HCT116 (cell line): ENCODE results near the gene TNS3. TPM values are rescaled to one million over a fixed set of nuclear protein-coding genes. Genes with fewer than 3 reads are reported as not detected.

Experiments used
- ATAC-seq: fragments of 200-7000 bp; cut with Tn5 transposase; 2 replicates; pipeline ENCODE4 v1.9.1; 2020; ENCODE audit warnings: mild to moderate bottlenecking, moderate library complexity
- BruUV-seq: library from RNA; stranded (reverse); fragments of 400-500 nt; replicated peaks from 2 replicates; lab custom pipeline; 2021; lab: Mats Ljungman, UMichigan
- CTCF ChIA-PET: fragments of 300-600 bp; sonication (Branson Sonifier 250); formaldehyde crosslinking; loops from one replicate; lab custom pipeline; 2021; ENCODE audit warnings: antibody characterized with exemption; lab: Charles Lee
- POLR2A ChIA-PET: fragments of 300-600, 350-600 bp; sonication (Branson Sonifier 250); formaldehyde crosslinking; loops from one replicate; lab custom pipeline; 2021; ENCODE audit warnings: antibody characterized with exemption; lab: Charles Lee
- RAD21 ChIA-PET, 2 experiments: fragments of 300-600 bp; sonication (Branson Sonifier 250); formaldehyde crosslinking; loops; one replicate each; lab custom pipeline; 2023; ENCODE audit warnings: low total read pairs in 2 of 2; ENCODE audit not compliant: uncharacterized antibody in 2 of 2, unreplicated experiment in 2 of 2, low non-redundant PET in 1 of 2; lab: Charles Lee
- DNase-seq: peaks from one replicate; pipeline ENCODE4 v3.0.0-alpha.2; 2010; ENCODE audit warnings: low read depth, low spot score
- H2AFZ ChIP-seq: fragments of 200-600 bp; shearing (Covaris generic), sonication (generic); 2 replicates; pipeline ENCODE4 v1.6.1; 2017; ENCODE audit warnings: low read depth, mixed run types, mixed read lengths, antibody characterized with exemption, low read length; ENCODE audit not compliant: poor library complexity, severe bottlenecking
- H3K27ac ChIP-seq: 2 replicates; pipeline ENCODE4 v1.5.1; 2012; ENCODE audit warnings: low read depth, low read length
- H3K27me3 ChIP-seq: fragments of 200-600 bp; sonication (generic); 2 replicates; pipeline ENCODE4 v1.6.1; 2016; ENCODE audit warnings: mixed run types, low read length, mixed read lengths; ENCODE audit not compliant: insufficient read depth
- H3K36me3 ChIP-seq, 2 experiments: fragments of 200-500 bp in 1 of 2; fragments of 200-600 bp in 1 of 2; sonication (Bioruptor generic) in 1 of 2; sonication (generic) in 1 of 2; 2 replicates each; pipeline versions ENCODE4 v1.5.1 to v1.6.1; 2014 to 2016; ENCODE audit warnings: low read length in 2 of 2, inconsistent platforms in 1 of 2, mixed read lengths in 1 of 2, mixed run types in 1 of 2; ENCODE audit not compliant: insufficient read depth in 2 of 2, control insufficient read depth in 1 of 2
- H3K4me1 ChIP-seq, 2 experiments: fragments of 200-600 bp in 1 of 2; sonication (generic) in 1 of 2; 2 replicates each; pipeline versions ENCODE4 v1.5.1 to v1.6.1; 2012 to 2017; ENCODE audit warnings: low read length in 2 of 2, inconsistent platforms in 1 of 2, mild to moderate bottlenecking in 1 of 2, mixed read lengths in 1 of 2, mixed run types in 1 of 2, moderate library complexity in 1 of 2; ENCODE audit not compliant: insufficient read depth in 2 of 2, control insufficient read depth in 1 of 2
- H3K4me2 ChIP-seq: fragments of 200-600 bp; sonication (generic); 2 replicates; pipeline ENCODE4 v1.6.1; 2017; ENCODE audit warnings: mixed run types, low read length, mixed read lengths
- H3K4me3 ChIP-seq, 2 experiments: fragments of 200-600 bp in 1 of 2; sonication (generic) in 1 of 2; replicated peaks in 1 of 2; 2 replicates each; pipeline ENCODE4 v1.5.1; 2011 to 2016; ENCODE audit warnings: low read length in 2 of 2, control low read depth in 1 of 2, low read depth in 1 of 2, mild to moderate bottlenecking in 1 of 2, mixed read lengths in 1 of 2, mixed run types in 1 of 2
- H3K79me2 ChIP-seq: fragments of 200-600 bp; sonication (generic); 2 replicates; pipeline ENCODE4 v1.6.1; 2017; ENCODE audit warnings: mild to moderate bottlenecking, mixed run types, low read length, moderate library complexity, mixed read lengths; ENCODE audit not compliant: insufficient read depth
- H3K9ac ChIP-seq: fragments of 200-600 bp; sonication (generic); 2 replicates; pipeline ENCODE4 v1.6.1; 2016; ENCODE audit warnings: low read length, mixed read lengths
- H3K9me2 ChIP-seq: fragments of 200-600 bp; sonication (generic), shearing (Covaris generic); 2 replicates; pipeline ENCODE4 v1.6.1; 2017; ENCODE audit warnings: mixed run types, mild to moderate bottlenecking, moderate library complexity; ENCODE audit not compliant: insufficient read depth
- H3K9me3 ChIP-seq, 2 experiments: fragments of 200-500 bp in 1 of 2; fragments of 200-600 bp in 1 of 2; sonication (Bioruptor generic) in 1 of 2; sonication (generic) in 1 of 2; 2 replicates each; pipeline ENCODE4 v1.6.1; 2014 to 2017; ENCODE audit warnings: low read length in 2 of 2, mixed read lengths in 2 of 2, inconsistent platforms in 1 of 2, low read depth in 1 of 2, mild to moderate bottlenecking in 1 of 2, mixed run types in 1 of 2, moderate library complexity in 1 of 2; ENCODE audit not compliant: control insufficient read depth in 1 of 2, insufficient read depth in 1 of 2
- H4K20me1 ChIP-seq: fragments of 200-600 bp; sonication (generic), shearing (Covaris generic); 2 replicates; pipeline ENCODE4 v1.6.1; 2017; ENCODE audit warnings: mixed run types, mild to moderate bottlenecking, moderate library complexity; ENCODE audit not compliant: insufficient read depth
- CBX3 ChIP-seq: IDR thresholded peaks from 2 replicates; pipeline ENCODE4 v1.6.1; 2012; ENCODE audit warnings: low read depth
- EZH2 ChIP-seq: fragments of 200-600 bp; sonication (generic); IDR thresholded peaks from 2 replicates; pipeline ENCODE4 v1.6.1; 2017; ENCODE audit warnings: antibody characterized with exemption, mixed run types
- EZH2phosphoT487 ChIP-seq: fragments of 200-600 bp; IDR thresholded peaks from 2 replicates; pipeline ENCODE4 v1.6.1; 2018; ENCODE audit warnings: antibody characterized with exemption, borderline replicate concordance
- FOSL1 ChIP-seq: IDR thresholded peaks from 2 replicates; pipeline ENCODE4 v1.6.1; 2012; ENCODE audit warnings: low read depth
- POLR2A ChIP-seq: IDR thresholded peaks from 2 replicates; pipeline ENCODE4 v1.7.0; 2011; ENCODE audit warnings: borderline replicate concordance; ENCODE audit not compliant: insufficient read depth, insufficient read length; ENCODE audit errors: extremely low read depth
- POLR2AphosphoS5 ChIP-seq: IDR thresholded peaks from 2 replicates; pipeline ENCODE4 v1.6.1; 2011; ENCODE audit warnings: mild to moderate bottlenecking, low read depth, low read length, moderate library complexity
- RAD21 ChIP-seq: IDR thresholded peaks from 2 replicates; pipeline ENCODE4 v1.6.1; 2012; ENCODE audit warnings: low read depth, mild to moderate bottlenecking
- SP1 ChIP-seq: IDR thresholded peaks from 2 replicates; pipeline ENCODE4 v1.6.1; 2012; ENCODE audit warnings: low read depth
- SRF ChIP-seq: IDR thresholded peaks from 2 replicates; pipeline ENCODE4 v1.6.1; 2012; ENCODE audit warnings: low read depth
- TCF7L2 ChIP-seq: IDR thresholded peaks from 2 replicates; pipeline ENCODE4 v1.7.0; 2011; ENCODE audit warnings: borderline replicate concordance, inconsistent platforms; ENCODE audit not compliant: insufficient read depth, insufficient read length; ENCODE audit errors: extremely low read depth
- YY1 ChIP-seq: IDR thresholded peaks from 2 replicates; pipeline ENCODE4 v1.6.1; 2011; ENCODE audit warnings: low read length, low read depth, moderate library complexity, mild to moderate bottlenecking; ENCODE audit not compliant: insufficient replicate concordance; ENCODE audit errors: extremely low read depth
- ZFX ChIP-seq: fragments of 450-650 bp; IDR thresholded peaks from 2 replicates; pipeline ENCODE4 v1.6.1; 2017
- intact Hi-C: fragments of 100-400 bp; cut with micrococcal nuclease; formaldehyde crosslinking; loops from 2 replicates; pipeline ENCODE4 v1.10.0; 2022
- total RNA-seq: library from RNA; stranded (reverse); gene quantifications from one replicate; pipeline ENCODE4 v1.2.1, GENCODE V29; 2021; ENCODE audit not compliant: unreplicated experiment
- TF ChIP-seq, protein P1 (sequence below): IDR thresholded peaks from 2 replicates; pipeline ENCODE4 v1.6.1; 2012
- TF ChIP-seq, protein P2 (sequence below), 3 experiments: fragments of 200-600 bp in 1 of 3; sonication (generic) in 1 of 3; IDR thresholded peaks in 2 of 3; conservative IDR thresholded peaks in 1 of 3; 2 replicates each; pipeline ENCODE4 v1.5.1; 2012 to 2017; ENCODE audit warnings: low read depth in 2 of 3, low read length in 2 of 3, antibody characterized with exemption in 1 of 3, borderline replicate concordance in 1 of 3, control low read depth in 1 of 3, mild to moderate bottlenecking in 1 of 3, mixed read lengths in 1 of 3, mixed run types in 1 of 3, moderate library complexity in 1 of 3; ENCODE audit not compliant: insufficient read depth in 1 of 3
- TF ChIP-seq, protein P3 (sequence below): IDR thresholded peaks from 2 replicates; pipeline ENCODE4 v1.6.1; 2012; ENCODE audit warnings: low read depth
- TF ChIP-seq, protein P4 (sequence below): IDR thresholded peaks from 2 replicates; pipeline ENCODE4 v1.6.1; 2011; ENCODE audit warnings: mild to moderate bottlenecking, low read length, moderate library complexity; ENCODE audit not compliant: insufficient replicate concordance; ENCODE audit errors: extremely low read depth

Gene TNS3
- total RNA-seq, 1 experiment from 2014 or later, result 9.1 TPM

DNA sequence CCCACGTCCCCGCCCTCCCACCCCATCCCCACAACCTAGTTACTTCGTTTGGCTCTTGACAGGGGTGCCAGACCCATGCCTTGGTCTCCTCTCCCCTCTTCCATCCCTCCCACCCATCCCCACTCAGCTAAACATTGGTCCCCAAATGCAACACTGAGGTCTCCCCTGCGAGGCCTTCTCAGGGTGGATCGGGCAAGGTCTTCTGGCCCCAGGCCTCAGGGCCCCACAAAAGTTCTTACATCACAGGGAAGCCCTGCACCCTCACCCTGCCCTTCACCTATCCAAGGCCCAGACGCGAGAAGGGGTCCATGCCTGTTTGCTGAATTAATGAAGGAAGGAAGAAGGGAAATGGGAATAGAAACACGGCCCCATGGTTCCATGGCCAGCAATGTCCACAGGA, 32.0 kb downstream of the TNS3 start:
- TF ChIP-seq TCF7L2 (no peak), EZH2phosphoT487 (no peak), POLR2AphosphoS5 (no peak), YY1 (no peak), ZFX (no peak), CBX3 (no peak), POLR2A (no peak), FOSL1 (no peak), EZH2 (no peak), SRF (no peak), RAD21 (no peak), SP1 (no peak)
- TF ChIP-seq, protein P1, sequence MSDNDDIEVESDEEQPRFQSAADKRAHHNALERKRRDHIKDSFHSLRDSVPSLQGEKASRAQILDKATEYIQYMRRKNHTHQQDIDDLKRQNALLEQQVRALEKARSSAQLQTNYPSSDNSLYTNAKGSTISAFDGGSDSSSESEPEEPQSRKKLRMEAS, result no peak
- TF ChIP-seq, protein P2, sequence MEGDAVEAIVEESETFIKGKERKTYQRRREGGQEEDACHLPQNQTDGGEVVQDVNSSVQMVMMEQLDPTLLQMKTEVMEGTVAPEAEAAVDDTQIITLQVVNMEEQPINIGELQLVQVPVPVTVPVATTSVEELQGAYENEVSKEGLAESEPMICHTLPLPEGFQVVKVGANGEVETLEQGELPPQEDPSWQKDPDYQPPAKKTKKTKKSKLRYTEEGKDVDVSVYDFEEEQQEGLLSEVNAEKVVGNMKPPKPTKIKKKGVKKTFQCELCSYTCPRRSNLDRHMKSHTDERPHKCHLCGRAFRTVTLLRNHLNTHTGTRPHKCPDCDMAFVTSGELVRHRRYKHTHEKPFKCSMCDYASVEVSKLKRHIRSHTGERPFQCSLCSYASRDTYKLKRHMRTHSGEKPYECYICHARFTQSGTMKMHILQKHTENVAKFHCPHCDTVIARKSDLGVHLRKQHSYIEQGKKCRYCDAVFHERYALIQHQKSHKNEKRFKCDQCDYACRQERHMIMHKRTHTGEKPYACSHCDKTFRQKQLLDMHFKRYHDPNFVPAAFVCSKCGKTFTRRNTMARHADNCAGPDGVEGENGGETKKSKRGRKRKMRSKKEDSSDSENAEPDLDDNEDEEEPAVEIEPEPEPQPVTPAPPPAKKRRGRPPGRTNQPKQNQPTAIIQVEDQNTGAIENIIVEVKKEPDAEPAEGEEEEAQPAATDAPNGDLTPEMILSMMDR (IDR thresholded peaks at IDR 0.05 in 2 of 3, conservative IDR thresholded peaks at IDR 0.05 in 1 of 3; ENCODE audit: borderline replicate concordance in 1 of 3, insufficient read depth in 1 of 3, low read depth in 2 of 3, low read length in 2 of 3), result no peak
- TF ChIP-seq, protein P3, sequence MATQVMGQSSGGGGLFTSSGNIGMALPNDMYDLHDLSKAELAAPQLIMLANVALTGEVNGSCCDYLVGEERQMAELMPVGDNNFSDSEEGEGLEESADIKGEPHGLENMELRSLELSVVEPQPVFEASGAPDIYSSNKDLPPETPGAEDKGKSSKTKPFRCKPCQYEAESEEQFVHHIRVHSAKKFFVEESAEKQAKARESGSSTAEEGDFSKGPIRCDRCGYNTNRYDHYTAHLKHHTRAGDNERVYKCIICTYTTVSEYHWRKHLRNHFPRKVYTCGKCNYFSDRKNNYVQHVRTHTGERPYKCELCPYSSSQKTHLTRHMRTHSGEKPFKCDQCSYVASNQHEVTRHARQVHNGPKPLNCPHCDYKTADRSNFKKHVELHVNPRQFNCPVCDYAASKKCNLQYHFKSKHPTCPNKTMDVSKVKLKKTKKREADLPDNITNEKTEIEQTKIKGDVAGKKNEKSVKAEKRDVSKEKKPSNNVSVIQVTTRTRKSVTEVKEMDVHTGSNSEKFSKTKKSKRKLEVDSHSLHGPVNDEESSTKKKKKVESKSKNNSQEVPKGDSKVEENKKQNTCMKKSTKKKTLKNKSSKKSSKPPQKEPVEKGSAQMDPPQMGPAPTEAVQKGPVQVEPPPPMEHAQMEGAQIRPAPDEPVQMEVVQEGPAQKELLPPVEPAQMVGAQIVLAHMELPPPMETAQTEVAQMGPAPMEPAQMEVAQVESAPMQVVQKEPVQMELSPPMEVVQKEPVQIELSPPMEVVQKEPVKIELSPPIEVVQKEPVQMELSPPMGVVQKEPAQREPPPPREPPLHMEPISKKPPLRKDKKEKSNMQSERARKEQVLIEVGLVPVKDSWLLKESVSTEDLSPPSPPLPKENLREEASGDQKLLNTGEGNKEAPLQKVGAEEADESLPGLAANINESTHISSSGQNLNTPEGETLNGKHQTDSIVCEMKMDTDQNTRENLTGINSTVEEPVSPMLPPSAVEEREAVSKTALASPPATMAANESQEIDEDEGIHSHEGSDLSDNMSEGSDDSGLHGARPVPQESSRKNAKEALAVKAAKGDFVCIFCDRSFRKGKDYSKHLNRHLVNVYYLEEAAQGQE, result no peak
- TF ChIP-seq, protein P4, sequence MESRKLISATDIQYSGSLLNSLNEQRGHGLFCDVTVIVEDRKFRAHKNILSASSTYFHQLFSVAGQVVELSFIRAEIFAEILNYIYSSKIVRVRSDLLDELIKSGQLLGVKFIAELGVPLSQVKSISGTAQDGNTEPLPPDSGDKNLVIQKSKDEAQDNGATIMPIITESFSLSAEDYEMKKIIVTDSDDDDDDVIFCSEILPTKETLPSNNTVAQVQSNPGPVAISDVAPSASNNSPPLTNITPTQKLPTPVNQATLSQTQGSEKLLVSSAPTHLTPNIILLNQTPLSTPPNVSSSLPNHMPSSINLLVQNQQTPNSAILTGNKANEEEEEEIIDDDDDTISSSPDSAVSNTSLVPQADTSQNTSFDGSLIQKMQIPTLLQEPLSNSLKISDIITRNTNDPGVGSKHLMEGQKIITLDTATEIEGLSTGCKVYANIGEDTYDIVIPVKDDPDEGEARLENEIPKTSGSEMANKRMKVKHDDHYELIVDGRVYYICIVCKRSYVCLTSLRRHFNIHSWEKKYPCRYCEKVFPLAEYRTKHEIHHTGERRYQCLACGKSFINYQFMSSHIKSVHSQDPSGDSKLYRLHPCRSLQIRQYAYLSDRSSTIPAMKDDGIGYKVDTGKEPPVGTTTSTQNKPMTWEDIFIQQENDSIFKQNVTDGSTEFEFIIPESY, result no peak
- no peak overlapping the region for H3K4me3 ChIP-seq
- intact Hi-C loops, result no loop called here
- H3K9me3 ChIP-seq, result no peaks in the 10 kb centered on the region
- no peak overlapping the region for H3K27ac ChIP-seq
- no peak overlapping the region for H3K4me2 ChIP-seq
- H3K36me3 ChIP-seq, result no peaks in the 10 kb centered on the region
- no peaks in the 10 kb centered on the region for H3K9me2 ChIP-seq
- H4K20me1 ChIP-seq, result no peaks in the 10 kb centered on the region
- no TSS peak for BruUV-seq
- ATAC-seq, result no peak
- no peak overlapping the region for H2AFZ ChIP-seq
- H3K9ac ChIP-seq, result no peak overlapping the region
- ChIA-PET POLR2A (no interaction called here), CTCF (no interaction called here), RAD21 (no interaction called here)
- H3K4me1 ChIP-seq, result peaks cover 10 to 26% of the 10 kb centered on the region in 2 experiments
- no peaks in the 10 kb centered on the region for H3K27me3 ChIP-seq
- no peak for DNase-seq
- H3K79me2 ChIP-seq, result no peaks in the 10 kb centered on the region
